Neural cell (in vitro differentiated cells): ENCODE measurements around the gene PLXNA4. TPM values are rescaled to one million over a fixed set of nuclear protein-coding genes. Genes with fewer than 3 reads are reported as not detected.

Experiments
- H2AFZ ChIP-seq: fragments of 200-600, 300-800 bp; sonication (generic), shearing (Covaris generic); 2 replicates; pipeline ENCODE4 v1.6.0; 2014; ENCODE audit warnings: low read depth, mild to moderate bottlenecking, antibody characterized with exemption, low read length, moderate library complexity
- H3F3A ChIP-seq: fragments of 200-600 bp; shearing (Covaris generic); 2 replicates; pipeline ENCODE4 v1.6.1; 2016; ENCODE audit warnings: mild to moderate bottlenecking, moderate library complexity, mixed read lengths, antibody characterized with exemption, low read length; ENCODE audit not compliant: insufficient read depth, poor library complexity, severe bottlenecking
- H3K27ac ChIP-seq: fragments of 200-600, 300-800 bp; sonication (generic), shearing (Covaris generic); 2 replicates; pipeline ENCODE4 v1.5.1; 2014; ENCODE audit warnings: mild to moderate bottlenecking, low read length, moderate library complexity
- H3K27me3 ChIP-seq: fragments of 300-800, 200-600 bp; sonication (generic), shearing (Covaris generic); 2 replicates; pipeline ENCODE4 v1.6.0; 2014; ENCODE audit warnings: mild to moderate bottlenecking, low read depth, low read length, moderate library complexity; ENCODE audit not compliant: insufficient read depth
- H3K36me3 ChIP-seq: fragments of 300-800, 200-600 bp; sonication (generic), shearing (Covaris generic); 2 replicates; pipeline ENCODE4 v1.5.1; 2014; ENCODE audit warnings: mild to moderate bottlenecking, antibody characterized with exemption, low read length, moderate library complexity; ENCODE audit not compliant: insufficient read depth
- H3K4me2 ChIP-seq: fragments of 300-800, 200-600 bp; sonication (generic), shearing (Covaris generic); 2 replicates; pipeline ENCODE4 v1.6.0; 2014; ENCODE audit warnings: mild to moderate bottlenecking, low read length
- H3K4me3 ChIP-seq: fragments of 300-800, 200-600 bp; sonication (generic), shearing (Covaris generic); 2 replicates; pipeline ENCODE4 v1.5.1; 2014; ENCODE audit warnings: mild to moderate bottlenecking, low read length, moderate library complexity
- H3K79me2 ChIP-seq: fragments of 200-600 bp; shearing (Covaris generic); replicated peaks from 2 replicates; pipeline ENCODE4 v1.6.0; 2014; ENCODE audit warnings: mild to moderate bottlenecking, low read length, moderate library complexity; ENCODE audit not compliant: insufficient read depth
- H3K9ac ChIP-seq: fragments of 300-800, 200-600 bp; sonication (generic), shearing (Covaris generic); 2 replicates; pipeline ENCODE4 v1.6.1; 2016; ENCODE audit warnings: mild to moderate bottlenecking, low read length, mixed read lengths
- H3K9me2 ChIP-seq: fragments of 200-600 bp; shearing (Covaris generic); 2 replicates; pipeline ENCODE4 v1.6.1; 2016; ENCODE audit warnings: mild to moderate bottlenecking, low read length, mixed read lengths; ENCODE audit not compliant: insufficient read depth
- H3K9me3 ChIP-seq: fragments of 200-600, 300-800 bp; sonication (generic), shearing (Covaris generic); 2 replicates; pipeline ENCODE4 v1.6.1; 2016; ENCODE audit warnings: mild to moderate bottlenecking, mixed run types, low read length, moderate library complexity, mixed read lengths
- H4K20me1 ChIP-seq: fragments of 200-600 bp; shearing (Covaris generic); 2 replicates; pipeline ENCODE4 v1.6.1; 2016; ENCODE audit warnings: mild to moderate bottlenecking, mixed run types; ENCODE audit not compliant: insufficient read depth
- EP300 ChIP-seq: fragments of 450-650 bp; conservative IDR thresholded peaks from 2 replicates; pipeline ENCODE4 v1.6.1; 2014; ENCODE audit warnings: antibody characterized with exemption, mild to moderate bottlenecking, moderate library complexity; ENCODE audit not compliant: poor library complexity, severe bottlenecking
- EZH2 ChIP-seq: fragments of 200-600, 300-800 bp; shearing (Covaris generic), sonication (generic); IDR thresholded peaks from 2 replicates; pipeline ENCODE4 v1.6.1; 2014; ENCODE audit warnings: antibody characterized with exemption, low read length, borderline replicate concordance, mild to moderate bottlenecking; ENCODE audit not compliant: insufficient read depth, poor library complexity, severe bottlenecking
- MXI1 ChIP-seq: fragments of 450-650 bp; conservative IDR thresholded peaks from 2 replicates; pipeline ENCODE4 v1.6.1; 2014; ENCODE audit warnings: antibody characterized with exemption, mild to moderate bottlenecking; ENCODE audit not compliant: poor library complexity, severe bottlenecking
- POLR2AphosphoS5 ChIP-seq: IDR thresholded peaks from 2 replicates; pipeline ENCODE4 v1.6.1; 2012
- RAD21 ChIP-seq: fragments of 450-650 bp; conservative IDR thresholded peaks from 2 replicates; pipeline ENCODE4 v1.6.1; 2014; ENCODE audit warnings: antibody characterized with exemption, mild to moderate bottlenecking, moderate library complexity
- REST ChIP-seq: IDR thresholded peaks from 2 replicates; pipeline ENCODE4 v1.6.1; 2012; ENCODE audit warnings: borderline replicate concordance
- SMC3 ChIP-seq: fragments of 450-650 bp; conservative IDR thresholded peaks from 2 replicates; pipeline ENCODE4 v1.6.1; 2014; ENCODE audit warnings: antibody characterized with exemption, mild to moderate bottlenecking, moderate library complexity; ENCODE audit not compliant: poor library complexity
- TAF1 ChIP-seq: IDR thresholded peaks from 2 replicates; pipeline ENCODE4 v1.6.1; 2012; ENCODE audit warnings: low read depth
- polyA plus RNA-seq: library from polyadenylated mRNA; depleted of rRNA; stranded (reverse); fragments of >200 nt; gene quantifications from 2 replicates; pipeline ENCODE4 v1.2.3, GENCODE V29; 2014

The PLXNA4 gene
- polyA plus RNA-seq, 1 donor from 2014 or later = 7.2 TPM

- H2AFZ ChIP-seq = no peak overlapping the region
- H3F3A ChIP-seq = no peaks in the 10 kb centered on the region
- no peaks in the 10 kb centered on the region for H3K9me3 ChIP-seq
- H3K9ac ChIP-seq = no peak overlapping the region
- H3K4me2 ChIP-seq = no peak overlapping the region
- no peak overlapping the region for H3K27ac ChIP-seq
- no peaks in the 10 kb centered on the region for H3K79me2 ChIP-seq
- no peaks in the 10 kb centered on the region for H3K36me3 ChIP-seq
- H3K27me3 ChIP-seq = no peaks in the 10 kb centered on the region
- no peak overlapping the region for H3K4me3 ChIP-seq
- no peaks in the 10 kb centered on the region for H4K20me1 ChIP-seq
- no peaks in the 10 kb centered on the region for H3K9me2 ChIP-seq
- TF ChIP-seq POLR2AphosphoS5 (no peak), SMC3 (no peak)
Measured at GRCh38 chr7:132450696-132451095, 125.6 kb downstream of the PLXNA4 start.

GRCh38 chr7:132450188-132450587 lies 126.1 kb downstream of the PLXNA4 start:
- Histone ChIP-seq H3K79me2 (no peaks in the 10 kb centered on the region), H4K20me1 (no peaks in the 10 kb centered on the region), H3K36me3 (no peaks in the 10 kb centered on the region), H3K9ac (no peak overlapping the region), H3K27ac (no peak overlapping the region), H3K9me2 (no peaks in the 10 kb centered on the region), H3K9me3 (no peaks in the 10 kb centered on the region), H3K4me3 (no peak overlapping the region), H3K4me2 (no peak overlapping the region), H3F3A (no peaks in the 10 kb centered on the region), H2AFZ (no peak overlapping the region), H3K27me3 (no peaks in the 10 kb centered on the region)
- TF ChIP-seq REST (no peak), EP300 (no peak)

GRCh38 chr7:132446666-132447278 lies 129.5 kb downstream of the PLXNA4 start:
- Histone ChIP-seq H3K9me2 (no peaks in the 10 kb centered on the region), H3K4me2 (no peak overlapping the region)

GRCh38 chr7:132446260-132446659 lies 130.0 kb downstream of the PLXNA4 start:
- H3K4me2 ChIP-seq = no peak overlapping the region
- no peak overlapping the region for H3K9ac ChIP-seq
- H3K27ac ChIP-seq = no peak overlapping the region
- no peaks in the 10 kb centered on the region for H3K27me3 ChIP-seq
- no peaks in the 10 kb centered on the region for H3K36me3 ChIP-seq
- H3K9me2 ChIP-seq = no peaks in the 10 kb centered on the region
- no peaks in the 10 kb centered on the region for H3K9me3 ChIP-seq
- H3F3A ChIP-seq = no peaks in the 10 kb centered on the region
- H4K20me1 ChIP-seq = no peaks in the 10 kb centered on the region
- H3K4me3 ChIP-seq = no peak overlapping the region
- H3K79me2 ChIP-seq = no peaks in the 10 kb centered on the region
- H2AFZ ChIP-seq = no peak overlapping the region
- TF ChIP-seq POLR2AphosphoS5 (no peak), TAF1 (no peak), REST (no peak), EZH2 (no peak), MXI1 (no peak), RAD21 (no peak), SMC3 (no peak), EP300 (no peak)

More at GRCh38 chr7:132446666-132447278, 129.5 kb downstream of the PLXNA4 start:
- Histone ChIP-seq H3K4me3 (no peak overlapping the region), H2AFZ (no peak overlapping the region), H3K27ac (no peak overlapping the region), H3K9me3 (no peaks in the 10 kb centered on the region), H3K27me3 (no peaks in the 10 kb centered on the region), H3F3A (no peaks in the 10 kb centered on the region), H3K79me2 (no peaks in the 10 kb centered on the region), H3K36me3 (no peaks in the 10 kb centered on the region), H4K20me1 (no peaks in the 10 kb centered on the region), H3K9ac (no peak overlapping the region)
- no peak for TF ChIP-seq RAD21
- no peak for TF ChIP-seq POLR2AphosphoS5
- TF ChIP-seq SMC3 = no peak
- no peak for TF ChIP-seq EZH2
- TF ChIP-seq EP300 = no peak
- TF ChIP-seq TAF1 = no peak
